Measurements from ENCODE around the gene PRDM12.
"Not testable (repeated sequence)": the region's sequence is repeated elsewhere in the genome, so short reads cannot be mapped to it uniquely, and the experiment has no call there.

PRDM12 gene

GRCh38 chr9:130675396-130675795 is 11.0 kb downstream of the PRDM12 start:
- no peaks in the 10 kb centered on the region for H3K4me1 ChIP-seq (ENCODE audit: control insufficient read depth, insufficient read depth, low read length)
- peaks cover 3% of the 10 kb centered on the region for H3K27me3 ChIP-seq (ENCODE audit: control insufficient read depth, insufficient read depth, low read length)
- no peak overlapping the region for H3K27ac ChIP-seq (ENCODE audit: low read depth, low read length)
- H3K36me3 ChIP-seq (ENCODE audit: control insufficient read depth, insufficient read depth, low read length): no peaks in the 10 kb centered on the region
- H3K4me3 ChIP-seq (ENCODE audit: low read length): no peak overlapping the region
- H3K9ac ChIP-seq (ENCODE audit: low read length): no peak overlapping the region

DNA sequence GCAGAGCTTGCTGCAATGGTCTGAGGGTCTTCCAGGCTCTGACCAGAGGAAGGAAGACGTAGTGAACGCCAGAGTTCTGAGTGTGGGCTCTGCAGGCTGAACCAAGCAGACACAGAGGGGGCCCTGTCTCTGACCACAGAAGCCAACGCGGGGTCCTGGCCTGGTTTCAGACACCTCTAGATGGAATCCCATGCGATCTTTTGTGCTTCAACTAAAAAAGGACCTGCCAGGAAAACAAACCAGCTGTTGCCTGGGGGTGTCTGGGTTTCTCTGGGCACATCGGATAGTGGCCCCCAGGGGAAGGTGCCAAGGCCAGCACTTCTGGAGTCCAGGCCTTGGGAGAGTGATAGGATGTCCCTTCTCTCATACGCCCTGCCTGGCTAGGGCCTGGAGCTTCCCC is 12.9 kb downstream of the PRDM12 start:
- Histone ChIP-seq H3K36me3 (ENCODE audit: control insufficient read depth, insufficient read depth, low read length) (no peaks in the 10 kb centered on the region), H3K27me3 (ENCODE audit: control insufficient read depth, insufficient read depth, low read length) (peaks cover 3% of the 10 kb centered on the region), H3K4me3 (ENCODE audit: low read length) (no peak overlapping the region), H3K27ac (ENCODE audit: low read depth, low read length) (no peak overlapping the region), H3K4me1 (ENCODE audit: control insufficient read depth, insufficient read depth, low read length) (peaks cover 5% of the 10 kb centered on the region), H3K9ac (ENCODE audit: low read length) (no peak overlapping the region)

DNA sequence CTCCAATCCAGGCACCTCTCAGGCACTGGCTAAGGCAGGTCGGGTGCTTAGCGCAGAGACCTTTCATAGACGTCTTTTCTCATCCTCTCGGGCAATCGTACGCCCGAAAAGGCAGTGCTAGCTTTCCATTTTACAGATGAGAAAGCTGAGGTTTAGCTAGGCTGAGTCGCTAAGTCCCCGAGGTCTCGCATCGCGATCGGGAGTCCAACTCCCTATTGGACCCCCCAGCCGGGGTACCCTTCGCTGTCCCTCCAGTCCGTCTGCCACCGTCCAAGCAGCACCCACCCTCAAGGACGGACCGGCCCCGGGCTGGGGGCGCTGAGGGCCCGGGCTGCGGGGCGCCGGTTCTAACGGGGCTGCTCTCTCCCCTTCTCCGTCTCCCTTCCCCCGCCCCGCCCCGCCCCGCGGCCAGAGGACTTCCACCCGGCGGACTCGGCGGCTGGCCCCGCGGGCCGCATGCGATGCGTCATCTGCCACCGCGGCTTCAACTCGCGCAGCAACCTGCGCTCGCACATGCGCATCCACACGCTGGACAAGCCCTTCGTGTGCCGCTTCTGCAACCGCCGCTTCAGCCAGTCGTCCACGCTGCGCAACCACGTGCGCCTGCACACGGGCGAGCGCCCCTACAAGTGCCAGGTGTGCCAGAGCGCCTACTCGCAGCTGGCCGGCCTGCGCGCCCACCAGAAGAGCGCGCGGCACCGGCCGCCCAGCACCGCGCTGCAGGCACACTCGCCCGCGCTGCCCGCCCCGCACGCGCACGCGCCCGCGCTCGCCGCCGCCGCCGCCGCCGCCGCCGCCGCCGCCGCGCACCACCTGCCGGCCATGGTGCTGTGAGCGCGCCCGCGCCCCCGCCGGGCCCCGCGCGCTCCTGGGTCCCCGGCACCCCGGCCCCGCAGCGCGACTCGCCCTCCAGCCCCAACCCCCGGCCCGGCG is 16.7 kb downstream of the PRDM12 start:
- Histone ChIP-seq H3K4me3 (ENCODE audit: low read length) (peak overlapping the region; percentile 73), H3K9ac (ENCODE audit: low read length) (no peak overlapping the region), H3K36me3 (ENCODE audit: control insufficient read depth, insufficient read depth, low read length) (no peaks in the 10 kb centered on the region), H3K4me1 (ENCODE audit: control insufficient read depth, insufficient read depth, low read length) (peaks cover 7% of the 10 kb centered on the region), H3K27me3 (ENCODE audit: control insufficient read depth, insufficient read depth, low read length) (peaks cover 3% of the 10 kb centered on the region), H3K27ac (ENCODE audit: low read depth, low read length) (no peak overlapping the region)

DNA sequence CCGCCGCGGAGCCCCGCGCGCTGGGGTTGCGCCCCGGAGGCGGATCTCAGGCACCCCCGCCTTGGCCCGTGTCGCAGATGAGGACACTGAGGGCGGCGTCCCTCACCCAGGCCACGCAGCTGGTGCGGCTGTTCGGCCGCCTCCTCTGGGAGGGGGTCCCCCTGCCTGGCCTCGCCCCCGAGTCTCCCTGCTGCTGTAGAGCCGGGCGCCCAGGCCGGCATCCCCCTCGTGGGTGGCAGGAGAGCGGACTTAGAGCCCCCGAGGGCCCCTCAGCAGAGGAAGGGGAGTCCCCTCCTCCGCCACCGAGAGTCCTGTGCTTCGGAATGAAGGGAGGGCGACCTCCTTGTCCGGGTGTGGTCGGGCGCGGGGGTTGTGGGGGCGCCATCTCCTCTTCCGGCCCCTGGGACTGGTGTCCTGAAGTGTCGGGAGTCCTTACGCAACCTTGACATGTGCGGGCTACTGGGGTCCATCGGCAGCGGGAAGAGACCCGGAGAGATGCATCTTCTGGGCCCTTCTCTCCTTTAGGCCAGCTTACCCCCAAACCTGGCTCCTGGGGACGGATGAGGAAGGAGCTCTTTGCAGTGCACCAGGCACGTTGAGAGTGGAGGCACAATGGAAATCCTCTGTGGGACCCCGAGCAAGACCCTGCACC is 17.5 kb downstream of the PRDM12 start:
- Histone ChIP-seq H3K36me3 (ENCODE audit: control insufficient read depth, insufficient read depth, low read length) (no peaks in the 10 kb centered on the region), H3K27ac (ENCODE audit: low read depth, low read length) (no peak overlapping the region), H3K27me3 (ENCODE audit: control insufficient read depth, insufficient read depth, low read length) (peaks cover 3% of the 10 kb centered on the region), H3K4me1 (ENCODE audit: control insufficient read depth, insufficient read depth, low read length) (peaks cover 7% of the 10 kb centered on the region), H3K9ac (ENCODE audit: low read length) (no peak overlapping the region), H3K4me3 (ENCODE audit: low read length) (peak overlapping the region; percentile 56)

DNA sequence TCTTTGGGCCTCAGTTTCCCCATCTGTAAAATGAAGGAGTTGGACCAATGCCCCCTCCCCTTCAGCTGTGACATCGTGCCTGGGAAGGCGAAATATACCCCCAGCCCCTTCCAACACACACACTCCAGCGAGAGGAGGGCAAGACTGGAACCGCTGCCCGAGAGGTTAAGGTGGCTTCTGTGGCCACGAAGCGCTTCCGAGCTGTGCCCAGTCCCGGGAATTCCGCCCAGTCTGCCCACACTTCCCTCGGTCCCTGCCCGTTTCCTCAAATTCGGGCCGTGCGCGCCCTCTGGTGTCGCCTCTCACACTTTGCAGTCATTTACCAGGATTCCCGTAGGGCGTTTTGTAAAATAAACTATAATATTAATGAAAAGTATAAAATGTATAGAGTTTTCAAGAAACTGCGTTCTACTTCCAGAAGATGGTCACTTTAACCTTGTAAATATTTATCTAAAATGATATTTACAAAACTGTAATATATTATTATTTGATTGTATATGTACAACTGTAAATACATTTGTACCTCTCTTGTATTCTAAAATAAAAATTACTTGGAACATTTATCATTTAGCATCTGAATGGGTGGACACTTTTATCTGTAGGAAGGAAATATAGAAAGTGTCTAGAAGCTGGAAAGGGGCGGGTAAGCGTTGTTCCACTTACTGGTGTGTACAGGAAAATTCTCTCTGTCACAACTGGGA is 18.2 kb downstream of the PRDM12 start:
- Histone ChIP-seq H3K27me3 (ENCODE audit: control insufficient read depth, insufficient read depth, low read length) (peaks cover 3% of the 10 kb centered on the region), H3K27ac (ENCODE audit: low read depth, low read length) (no peak overlapping the region), H3K36me3 (ENCODE audit: control insufficient read depth, insufficient read depth, low read length) (no peaks in the 10 kb centered on the region), H3K4me1 (ENCODE audit: control insufficient read depth, insufficient read depth, low read length) (peaks cover 7% of the 10 kb centered on the region), H3K9ac (ENCODE audit: low read length) (no peak overlapping the region), H3K4me3 (ENCODE audit: low read length) (peak overlapping the region; percentile 56)

- H3K36me3 ChIP-seq (ENCODE audit: control insufficient read depth, insufficient read depth, low read length): no peaks in the 10 kb centered on the region
- no peaks in the 10 kb centered on the region for H3K27me3 ChIP-seq (ENCODE audit: control insufficient read depth, insufficient read depth, low read length)
- H3K4me1 ChIP-seq (ENCODE audit: control insufficient read depth, insufficient read depth, low read length): peaks cover 7% of the 10 kb centered on the region
- no peak overlapping the region for H3K27ac ChIP-seq (ENCODE audit: low read depth, low read length)
- H3K9ac ChIP-seq (ENCODE audit: low read length): no peak overlapping the region
- H3K4me3 ChIP-seq (ENCODE audit: low read length): no peak overlapping the region
Measured at GRCh38 chr9:130685104-130685503, 20.7 kb downstream of the PRDM12 start.

DNA sequence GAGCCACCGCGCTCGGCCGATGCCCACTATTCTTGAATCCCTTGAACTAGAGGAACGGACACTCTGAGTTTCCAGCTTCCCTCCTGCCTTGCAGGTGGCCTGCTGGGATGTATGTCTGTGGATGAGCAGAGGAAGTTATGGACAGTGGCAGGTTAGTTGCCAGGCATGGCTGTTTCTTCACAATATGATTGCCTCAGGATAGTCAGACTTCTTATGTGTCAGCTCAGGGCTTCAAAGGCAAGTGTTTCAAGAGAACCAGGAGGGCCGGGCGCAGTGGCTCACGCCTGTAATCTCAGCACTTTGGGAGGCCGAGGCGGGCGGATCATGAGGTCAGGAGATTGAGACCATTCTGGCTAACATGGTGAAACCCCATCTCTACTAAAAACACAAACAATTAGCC is 21.6 kb downstream of the PRDM12 start:
- not testable (repeated sequence) for H3K4me1 ChIP-seq (ENCODE audit: control insufficient read depth, insufficient read depth, low read length); H3K27ac ChIP-seq (ENCODE audit: low read depth, low read length); H3K9ac ChIP-seq (ENCODE audit: low read length); H3K36me3 ChIP-seq (ENCODE audit: control insufficient read depth, insufficient read depth, low read length); H3K4me3 ChIP-seq (ENCODE audit: low read length); H3K27me3 ChIP-seq (ENCODE audit: control insufficient read depth, insufficient read depth, low read length)

GRCh38 chr9:130687615-130688014 is 23.2 kb downstream of the PRDM12 start:
- H3K36me3 ChIP-seq (ENCODE audit: control insufficient read depth, insufficient read depth, low read length): no peaks in the 10 kb centered on the region
- H3K27ac ChIP-seq (ENCODE audit: low read depth, low read length): no peak overlapping the region
- H3K9ac ChIP-seq (ENCODE audit: low read length): no peak overlapping the region
- no peak overlapping the region for H3K4me3 ChIP-seq (ENCODE audit: low read length)
- no peaks in the 10 kb centered on the region for H3K27me3 ChIP-seq (ENCODE audit: control insufficient read depth, insufficient read depth, low read length)
- no peaks in the 10 kb centered on the region for H3K4me1 ChIP-seq (ENCODE audit: control insufficient read depth, insufficient read depth, low read length)

DNA sequence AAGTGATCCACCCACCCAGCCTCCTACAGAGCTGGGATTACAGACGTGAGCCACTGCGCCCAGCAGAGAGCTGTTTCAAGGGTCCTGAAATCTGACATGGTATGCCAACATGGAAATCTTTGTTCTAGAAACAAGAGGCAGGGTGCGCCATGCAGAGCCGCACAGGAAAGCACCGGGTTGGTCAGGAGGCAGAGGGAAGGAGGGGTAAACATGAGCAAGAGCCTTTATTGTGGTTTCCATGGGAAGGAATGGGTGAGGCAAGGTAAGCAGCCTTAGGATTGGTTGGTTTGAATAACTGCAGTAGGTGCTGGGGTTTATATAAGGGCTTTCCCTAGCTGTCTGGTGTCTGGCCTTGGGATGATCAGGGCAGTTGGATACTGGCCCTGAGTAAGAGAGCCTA is 23.7 kb downstream of the PRDM12 start:
- H3K4me3 ChIP-seq (ENCODE audit: low read length): no peak overlapping the region
- H3K27me3 ChIP-seq (ENCODE audit: control insufficient read depth, insufficient read depth, low read length): no peaks in the 10 kb centered on the region
- H3K27ac ChIP-seq (ENCODE audit: low read depth, low read length): no peak overlapping the region
- H3K9ac ChIP-seq (ENCODE audit: low read length): no peak overlapping the region
- no peaks in the 10 kb centered on the region for H3K36me3 ChIP-seq (ENCODE audit: control insufficient read depth, insufficient read depth, low read length)
- peaks cover 2% of the 10 kb centered on the region for H3K4me1 ChIP-seq (ENCODE audit: control insufficient read depth, insufficient read depth, low read length)

DNA sequence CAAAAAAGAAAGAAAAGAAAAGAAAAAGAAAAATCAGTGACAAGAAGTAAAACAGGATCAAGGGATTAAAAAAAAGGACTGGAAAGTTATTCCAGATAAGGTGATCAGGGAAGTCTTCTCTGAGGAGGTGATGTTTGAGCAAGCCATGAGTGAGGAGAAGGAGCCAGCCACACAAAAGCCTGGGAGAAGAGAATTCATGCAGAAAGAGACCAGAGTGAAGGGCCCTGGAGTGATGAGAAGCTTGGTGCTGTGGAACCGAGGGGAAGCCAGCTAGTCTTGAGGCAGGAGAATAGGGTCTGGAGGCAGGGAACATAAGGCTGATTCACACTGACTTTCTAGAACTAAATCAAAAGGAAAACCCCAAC is 25.2 kb downstream of the PRDM12 start:
- H3K27me3 ChIP-seq (ENCODE audit: control insufficient read depth, insufficient read depth, low read length): no peaks in the 10 kb centered on the region
- H3K36me3 ChIP-seq (ENCODE audit: control insufficient read depth, insufficient read depth, low read length): no peaks in the 10 kb centered on the region
- no peak overlapping the region for H3K9ac ChIP-seq (ENCODE audit: low read length)
- H3K27ac ChIP-seq (ENCODE audit: low read depth, low read length): peak overlapping the region; percentile 14
- peak overlapping the region; percentile 55 for H3K4me3 ChIP-seq (ENCODE audit: low read length)
- peaks cover 8% of the 10 kb centered on the region for H3K4me1 ChIP-seq (ENCODE audit: control insufficient read depth, insufficient read depth, low read length)

- Histone ChIP-seq H3K9ac (ENCODE audit: low read length) (no peak overlapping the region), H3K4me1 (ENCODE audit: control insufficient read depth, insufficient read depth, low read length) (peaks cover 8% of the 10 kb centered on the region), H3K4me3 (ENCODE audit: low read length) (peak overlapping the region; percentile 55), H3K27me3 (ENCODE audit: control insufficient read depth, insufficient read depth, low read length) (no peaks in the 10 kb centered on the region), H3K36me3 (ENCODE audit: control insufficient read depth, insufficient read depth, low read length) (no peaks in the 10 kb centered on the region), H3K27ac (ENCODE audit: low read depth, low read length) (peak overlapping the region; percentile 61)
Measured at GRCh38 chr9:130689937-130690700, 25.7 kb downstream of the PRDM12 start.

- H3K36me3 ChIP-seq (ENCODE audit: control insufficient read depth, insufficient read depth, low read length): peaks cover 12% of the 10 kb centered on the region
- H3K4me3 ChIP-seq (ENCODE audit: low read length): no peak overlapping the region
- no peaks in the 10 kb centered on the region for H3K27me3 ChIP-seq (ENCODE audit: control insufficient read depth, insufficient read depth, low read length)
- H3K9ac ChIP-seq (ENCODE audit: low read length): no peak overlapping the region
- peaks cover 8% of the 10 kb centered on the region for H3K4me1 ChIP-seq (ENCODE audit: control insufficient read depth, insufficient read depth, low read length)
- no peak overlapping the region for H3K27ac ChIP-seq (ENCODE audit: low read depth, low read length)
Measured at GRCh38 chr9:130692321-130692720, 27.9 kb downstream of the PRDM12 start.
